ENCODE results near the gene EGLN2. TPM values are rescaled to one million over a fixed set of nuclear protein-coding genes. Genes with fewer than 3 reads are reported as not detected.

The EGLN2 gene
- polyA plus RNA-seq, 3 donors: 30.5 to 121 (median 93.1) TPM

- WGBS, 3 donors: 8 to 10% (median 10%) methylated on average over 28 of the region's 28 CpGs
- no peak overlapping the region for H3K27ac ChIP-seq (ENCODE audit: low read depth, low read length)
These were observed 868 bp upstream of the EGLN2 start for GRCh38 chr19:40797963-40798682.

- WGBS, 3 donors: 1 to 4% (median 2%) methylated on average over 37 to 40 of the region's 40 CpGs
- no peak overlapping the region for H3K27ac ChIP-seq (ENCODE audit: low read depth, low read length)
These were observed 757 bp downstream of the EGLN2 start for GRCh38 chr19:40799558-40800338.

GRCh38 chr19:40800339-40800996 lies 1.5 kb downstream of the EGLN2 start:
- whole genome bisulfite sequencing, 3 donors: 62 to 75% (median 62%) methylated on average over 27 of the region's 27 CpGs
- H3K27ac ChIP-seq (ENCODE audit: low read depth, low read length): no peak overlapping the region

- H3K27ac ChIP-seq (ENCODE audit: low read depth, low read length): no peak overlapping the region
- 73 to 86% (median 77%) methylated on average over 23 to 27 of the region's 27 CpGs for WGBS, 3 donors
These were observed 2.0 kb downstream of the EGLN2 start for GRCh38 chr19:40800997-40801377.

GRCh38 chr19:40801426-40802299 lies 2.7 kb downstream of the EGLN2 start:
- WGBS, 3 donors: 39 to 51% (median 46%) methylated on average over 12 to 13 of the region's 13 CpGs
- H3K27ac ChIP-seq (ENCODE audit: low read depth, low read length): no peak overlapping the region

GRCh38 chr19:40802300-40803169 lies 3.5 kb downstream of the EGLN2 start:
- no peak overlapping the region for H3K27ac ChIP-seq (ENCODE audit: low read depth, low read length)
- 18 to 30% (median 21%) methylated on average over 11 of the region's 11 CpGs for WGBS, 3 donors

GRCh38 chr19:40803170-40803856 lies 4.3 kb downstream of the EGLN2 start:
- H3K27ac ChIP-seq (ENCODE audit: low read depth, low read length): no peak overlapping the region
- WGBS, 3 donors: 29 to 48% (median 38%) methylated on average over 9 of the region's 9 CpGs

GRCh38 chr19:40803857-40804782 lies 5.1 kb downstream of the EGLN2 start:
- 55 to 79% (median 71%) methylated on average over 6 of the region's 6 CpGs for WGBS, 3 donors
- H3K27ac ChIP-seq (ENCODE audit: low read depth, low read length): no peak overlapping the region

- no peak overlapping the region for H3K27ac ChIP-seq (ENCODE audit: low read depth, low read length)
- 19 to 71% (median 58%) methylated on average over 7 of the region's 7 CpGs for WGBS, 3 donors
These were observed 5.8 kb downstream of the EGLN2 start for GRCh38 chr19:40804783-40805242.

- peak overlapping the region; percentile 76 for H3K27ac ChIP-seq (ENCODE audit: low read depth, low read length)
- WGBS, 3 donors: 51 to 71% (median 58%) methylated on average over 2 of the region's 2 CpGs
These were observed 6.4 kb downstream of the EGLN2 start for GRCh38 chr19:40805258-40805868.

- WGBS, 3 donors: 20 to 45% (median 30%) methylated on average over 25 to 26 of the region's 26 CpGs
- H3K27ac ChIP-seq (ENCODE audit: low read depth, low read length): peak overlapping the region; percentile 76
These were observed 7.6 kb downstream of the EGLN2 start for GRCh38 chr19:40806423-40807146.

- 67 to 72% (median 68%) methylated on average over 18 of the region's 18 CpGs for WGBS, 3 donors
These were observed 8.4 kb downstream of the EGLN2 start for GRCh38 chr19:40807147-40808020.

GRCh38 chr19:40808021-40808325 lies 9.0 kb downstream of the EGLN2 start:
- WGBS, 3 donors: 63 to 89% (median 89%) methylated on average over 2 of the region's 2 CpGs
- no peak overlapping the region for H3K27ac ChIP-seq (ENCODE audit: low read depth, low read length)

More at GRCh38 chr19:40807147-40808020, 8.4 kb downstream of the EGLN2 start:
- no peak overlapping the region for H3K27ac ChIP-seq (ENCODE audit: low read depth, low read length)

- H3K27ac ChIP-seq (ENCODE audit: low read depth, low read length): no peak overlapping the region
- 85 to 91% (median 88%) methylated on average over 5 of the region's 5 CpGs for WGBS, 3 donors
These were observed 9.5 kb downstream of the EGLN2 start for GRCh38 chr19:40808497-40808896.

Data from adipose tissue (tissue), 3 donors.